Right forelimb (tissue), 1 donor: Measurements from ENCODE around the gene C19orf25.

Source experiments
- DNase-seq: peaks from one replicate; pipeline ENCODE4 v3.0.0-alpha.2; 2018

C19orf25 gene

GRCh38 chr19:1460033-1460995 lies 18.7 kb downstream of the C19orf25 start:
- no peak for DNase-seq

GRCh38 chr19:1459479-1459878 lies 19.5 kb downstream of the C19orf25 start:
- DNase-seq, result no peak

- DNase-seq, result no peak
Observed at GRCh38 chr19:1457892-1458291, 21.1 kb downstream of the C19orf25 start.

GRCh38 chr19:1457031-1457739 lies 21.8 kb downstream of the C19orf25 start:
- peak; percentile 46 for DNase-seq

- DNase-seq, result no peak
Observed at GRCh38 chr19:1456121-1456900, 22.7 kb downstream of the C19orf25 start.

- no peak for DNase-seq
Observed at GRCh38 chr19:1455336-1456120, 23.5 kb downstream of the C19orf25 start.

GRCh38 chr19:1455002-1455335 lies 24.0 kb downstream of the C19orf25 start:
- DNase-seq, result no peak

GRCh38 chr19:1453525-1454364 lies 25.3 kb downstream of the C19orf25 start:
- DNase-seq, result no peak

- DNase-seq, result no peak
Observed at GRCh38 chr19:1452802-1453524, 26.1 kb downstream of the C19orf25 start.

- no peak for DNase-seq
Observed at GRCh38 chr19:1451916-1452801, 26.9 kb downstream of the C19orf25 start.

- no peak for DNase-seq
Observed at GRCh38 chr19:1450735-1451731, 28.0 kb downstream of the C19orf25 start.

GRCh38 chr19:1449467-1450442 lies 29.3 kb downstream of the C19orf25 start, which contains the start of gene APC2:
Gene APC2 (plus strand): TSS chr19:1450121. CDS start chr19:1453002, 2,881 bp downstream.
- DNase-seq, result peak; percentile 53

- no peak for DNase-seq
Observed at GRCh38 chr19:1447944-1448343, 31.1 kb downstream of the C19orf25 start.

- no peak for DNase-seq
Observed at GRCh38 chr19:1447504-1447903, 31.5 kb downstream of the C19orf25 start.

GRCh38 chr19:1446713-1447481 lies 32.1 kb downstream of the C19orf25 start:
- no peak for DNase-seq
